Peyer's patch (tissue), 4 donors: ENCODE measurements around the gene NR6A1. TPM values are rescaled to one million over a fixed set of nuclear protein-coding genes. Genes with fewer than 3 reads are reported as not detected.

ENCODE experiments used
- DNase-seq, 3 donors: peaks; one replicate each; pipeline ENCODE4 v3.0.0-alpha.2; 2017 to 2019
- H3K27ac ChIP-seq, 4 donors: fragments of 200-600 bp; sonication (generic); one replicate each; pipeline ENCODE4 v1.5.1; 2016 to 2019
- H3K27me3 ChIP-seq, 2 donors: fragments of 200-600 bp; sonication (generic); one replicate each; pipeline ENCODE4 v1.5.1; 2019
- H3K36me3 ChIP-seq, 3 donors: fragments of 200-600 bp; sonication (generic); one replicate each; pipeline ENCODE4 v1.5.1; 2016 to 2019
- H3K4me1 ChIP-seq, 4 donors: fragments of 200-600 bp; sonication (generic); one replicate each; pipeline ENCODE4 v1.5.1; 2016 to 2019
- H3K4me3 ChIP-seq, 4 donors: fragments of 200-600 bp; sonication (generic); 1 replicate in 3 of 4; 2 replicates in 1 of 4; pipeline ENCODE4 v1.5.1; 2016 to 2019; ENCODE audit warnings: mild to moderate bottlenecking in 1 of 4
- H3K9me3 ChIP-seq, 4 donors: fragments of 200-600 bp; sonication (generic); one replicate each; pipeline ENCODE4 v1.5.1; 2016 to 2019; ENCODE audit warnings: mild to moderate bottlenecking in 1 of 4
- POLR2A ChIP-seq, 2 donors: fragments of 450-650 bp; IDR thresholded peaks; one replicate each; pipeline ENCODE4 v1.5.1; 2017; ENCODE audit warnings: antibody characterized with exemption in 2 of 2, mild to moderate bottlenecking in 2 of 2, moderate library complexity in 2 of 2
- total RNA-seq, 4 donors: library from RNA; depleted of rRNA; stranded (reverse); fragments of >200 nt; gene quantifications; one replicate each; pipeline ENCODE4 v1.1.0, GENCODE V29; 2016
- TF ChIP-seq, protein P1 (sequence below), 6 experiments: fragments of 450-650 bp in 4 of 6; fragments of 200-600 bp in 2 of 6; sonication (generic) in 1 of 6; IDR thresholded peaks; one replicate each; pipeline ENCODE4 v1.5.1; 2017 to 2019; ENCODE audit warnings: antibody characterized with exemption in 6 of 6, mild to moderate bottlenecking in 3 of 6, moderate library complexity in 1 of 6

The NR6A1 gene
- total RNA-seq, 4 donors from 2014 or later: 10.7 to 43.0 (median 28.1) TPM

DNA sequence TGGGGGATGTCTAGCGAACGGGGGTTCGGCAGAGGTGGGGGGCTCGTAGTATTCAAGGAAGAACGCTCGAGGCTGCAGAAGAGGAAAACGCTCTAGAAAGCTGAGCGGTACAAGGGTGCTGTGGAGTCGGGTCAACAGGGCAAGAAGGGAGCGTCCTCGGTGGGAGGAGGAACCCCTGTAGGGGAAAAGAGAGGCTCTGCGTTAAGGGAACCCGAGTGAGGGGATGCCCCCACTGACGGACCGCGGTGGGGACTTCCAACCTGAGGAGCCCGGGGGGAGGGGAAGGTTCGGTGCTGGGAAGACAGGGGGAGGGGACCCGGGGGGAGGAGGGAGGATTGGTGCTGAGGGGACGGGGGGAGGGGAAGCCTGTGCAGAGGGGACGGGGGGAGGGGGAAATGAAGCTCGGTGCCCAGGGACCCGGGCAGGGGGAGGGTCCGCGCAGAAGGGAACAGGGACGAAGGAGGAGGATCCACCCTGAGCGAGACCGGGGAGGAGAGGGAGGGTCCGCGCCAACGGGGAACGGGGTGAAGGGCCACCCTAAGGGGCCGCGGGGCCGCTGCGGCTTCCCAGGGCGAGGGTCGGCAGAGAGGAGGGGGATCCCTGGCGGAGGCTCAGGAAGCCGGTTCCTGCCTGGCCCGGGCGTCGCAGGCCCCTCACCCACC, 621 bp downstream of the NR6A1 start:
- Histone ChIP-seq H3K4me3 (peak overlapping the region; percentile 78 to 98 (median 92)), H3K9me3 (no peaks in the 10 kb centered on the region), H3K4me1 (peaks cover 0 to 26% (median 12%) of the 10 kb centered on the region in 4 donors), H3K36me3 (no peaks in the 10 kb centered on the region), H3K27me3 (no peaks in the 10 kb centered on the region), H3K27ac (peak overlapping the region; percentile 58 to 88 (median 82))
- peak in 2 of 3 donors; percentile 57 to 65 for DNase-seq
- no peak for TF ChIP-seq POLR2A (IDR thresholded peaks at IDR 0.05)
- TF ChIP-seq, protein P1, sequence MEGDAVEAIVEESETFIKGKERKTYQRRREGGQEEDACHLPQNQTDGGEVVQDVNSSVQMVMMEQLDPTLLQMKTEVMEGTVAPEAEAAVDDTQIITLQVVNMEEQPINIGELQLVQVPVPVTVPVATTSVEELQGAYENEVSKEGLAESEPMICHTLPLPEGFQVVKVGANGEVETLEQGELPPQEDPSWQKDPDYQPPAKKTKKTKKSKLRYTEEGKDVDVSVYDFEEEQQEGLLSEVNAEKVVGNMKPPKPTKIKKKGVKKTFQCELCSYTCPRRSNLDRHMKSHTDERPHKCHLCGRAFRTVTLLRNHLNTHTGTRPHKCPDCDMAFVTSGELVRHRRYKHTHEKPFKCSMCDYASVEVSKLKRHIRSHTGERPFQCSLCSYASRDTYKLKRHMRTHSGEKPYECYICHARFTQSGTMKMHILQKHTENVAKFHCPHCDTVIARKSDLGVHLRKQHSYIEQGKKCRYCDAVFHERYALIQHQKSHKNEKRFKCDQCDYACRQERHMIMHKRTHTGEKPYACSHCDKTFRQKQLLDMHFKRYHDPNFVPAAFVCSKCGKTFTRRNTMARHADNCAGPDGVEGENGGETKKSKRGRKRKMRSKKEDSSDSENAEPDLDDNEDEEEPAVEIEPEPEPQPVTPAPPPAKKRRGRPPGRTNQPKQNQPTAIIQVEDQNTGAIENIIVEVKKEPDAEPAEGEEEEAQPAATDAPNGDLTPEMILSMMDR (IDR thresholded peaks at IDR 0.05): no peak

DNA sequence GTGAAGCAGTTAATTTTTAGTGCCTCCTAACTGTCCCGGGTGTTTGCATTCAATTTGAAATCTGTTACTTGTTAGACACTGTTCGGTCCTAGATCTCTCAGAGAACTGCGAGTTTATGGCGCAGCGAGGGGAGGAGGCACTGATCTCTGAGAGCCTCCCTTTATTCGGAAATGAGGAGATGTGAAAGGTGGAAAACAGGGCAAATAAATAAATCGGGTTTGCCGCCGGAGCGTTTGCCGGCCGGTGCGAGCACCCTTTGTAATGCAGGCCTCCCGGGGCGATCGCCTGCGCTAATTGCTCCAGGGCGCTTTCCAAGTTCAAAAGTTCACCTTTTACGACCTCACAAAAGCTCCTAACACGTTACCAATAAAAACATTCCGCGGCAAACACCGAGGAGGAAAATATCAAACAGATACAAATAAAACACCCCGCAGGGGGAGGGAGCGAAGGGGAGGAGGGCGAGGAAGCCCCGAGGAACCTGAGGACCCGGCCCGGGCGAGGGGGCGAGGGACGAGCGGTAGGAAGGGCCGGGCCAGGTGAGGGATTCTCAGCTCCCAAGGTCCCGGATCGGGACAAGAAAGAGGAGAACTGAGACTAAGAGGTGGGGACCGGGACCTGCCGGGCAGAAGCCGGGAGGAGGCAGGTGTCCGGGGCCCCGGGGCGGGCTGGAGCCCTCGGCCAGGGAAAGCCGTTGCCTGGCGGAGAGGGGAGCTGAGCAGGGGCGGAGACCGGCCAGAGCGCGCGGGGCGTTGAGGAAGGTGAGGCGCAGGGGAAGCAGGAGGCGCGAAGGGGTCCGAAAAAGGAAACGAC, 1.4 kb downstream of the NR6A1 start:
- DNase-seq: peak in 2 of 3 donors; percentile 76 to 81
- Histone ChIP-seq H3K36me3 (no peaks in the 10 kb centered on the region), H3K4me1 (peaks cover 0 to 26% (median 12%) of the 10 kb centered on the region in 4 donors), H3K27me3 (no peaks in the 10 kb centered on the region), H3K4me3 (peak overlapping the region; percentile 78 to 98 (median 92)), H3K9me3 (no peaks in the 10 kb centered on the region), H3K27ac (peak overlapping the region; percentile 13 to 88 (median 82))
- peak; percentile 36 to 55 for TF ChIP-seq POLR2A (IDR thresholded peaks at IDR 0.05)
- TF ChIP-seq, protein P1 (IDR thresholded peaks at IDR 0.05): no peak

DNA sequence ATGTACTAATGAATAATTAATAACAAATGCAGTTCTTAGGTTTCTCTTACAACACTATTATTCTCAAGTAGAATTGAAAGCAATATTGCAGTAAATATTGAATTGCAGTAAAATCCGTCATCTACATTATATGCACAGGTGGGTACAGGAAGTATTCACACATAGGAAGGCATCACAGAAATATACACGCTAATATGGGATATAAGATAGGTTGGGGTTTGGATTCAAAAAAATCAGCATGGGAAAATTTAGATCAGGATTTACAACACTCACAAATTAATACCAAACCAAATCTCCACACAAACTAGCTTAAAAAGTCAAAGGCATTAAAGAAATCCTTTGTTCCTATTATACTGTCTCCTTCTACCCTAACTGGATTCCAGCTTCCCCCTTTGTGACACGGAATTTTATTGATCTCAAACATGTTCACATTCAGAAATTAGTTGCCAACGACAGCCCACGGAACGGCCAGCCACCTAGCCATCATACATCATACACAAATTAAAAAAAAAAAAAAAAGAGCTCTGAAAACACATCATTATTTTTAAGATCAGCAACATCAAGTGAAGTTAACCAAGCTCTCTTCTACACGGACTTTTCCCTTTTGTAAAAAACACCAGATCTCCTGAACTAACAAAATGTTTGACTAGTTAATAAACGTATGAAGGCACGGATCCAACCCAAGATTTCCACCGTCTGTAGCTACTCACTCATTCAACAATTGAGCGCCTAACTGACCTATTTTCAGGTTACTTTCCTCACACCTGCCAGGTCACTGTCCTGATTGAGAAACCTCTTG, 2.2 kb downstream of the NR6A1 start:
- no peak for TF ChIP-seq POLR2A (IDR thresholded peaks at IDR 0.05)
- Histone ChIP-seq H3K9me3 (no peaks in the 10 kb centered on the region), H3K4me3 (peak overlapping the region in 3 of 4 donors; percentile 78 to 93 (median 91)), H3K36me3 (no peaks in the 10 kb centered on the region), H3K27me3 (no peaks in the 10 kb centered on the region), H3K4me1 (peaks cover 0 to 26% (median 12%) of the 10 kb centered on the region in 4 donors), H3K27ac (peak overlapping the region in 3 of 4 donors; percentile 78 to 88 (median 86))
- no peak for DNase-seq

DNA sequence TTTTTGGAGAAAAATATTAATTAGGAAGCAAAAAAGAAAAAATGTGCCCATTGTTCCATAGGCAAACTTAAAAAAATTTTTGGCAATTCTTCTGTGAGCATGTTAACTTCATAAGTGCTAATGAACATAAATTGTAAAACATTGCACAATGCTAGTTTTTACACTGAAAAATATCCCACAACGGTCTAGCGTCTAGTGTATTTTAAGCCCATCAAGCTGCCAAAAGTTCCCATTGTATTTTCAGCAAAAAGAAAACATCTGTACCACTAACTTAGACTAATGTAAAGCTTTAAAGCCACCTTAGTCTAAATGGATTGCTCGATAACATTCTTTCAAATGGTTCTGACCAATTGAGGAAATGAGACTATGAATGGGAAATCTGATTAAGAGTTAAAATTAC, 2.8 kb downstream of the NR6A1 start:
- no peak for DNase-seq
- no peaks in the 10 kb centered on the region for H3K27me3 ChIP-seq
- H3K9me3 ChIP-seq: no peaks in the 10 kb centered on the region
- H3K36me3 ChIP-seq: no peaks in the 10 kb centered on the region
- peaks cover 0 to 26% (median 12%) of the 10 kb centered on the region in 4 donors for H3K4me1 ChIP-seq
- TF ChIP-seq POLR2A (IDR thresholded peaks at IDR 0.05): no peak
- TF ChIP-seq, protein P1 (IDR thresholded peaks at IDR 0.05): no peak
- peak overlapping the region in 1 of 4 donors; percentile 42 for H3K27ac ChIP-seq
- peak overlapping the region in 2 of 4 donors; percentile 78 to 91 for H3K4me3 ChIP-seq

GRCh38 chr9:124767821-124768220, 3.3 kb downstream of the NR6A1 start:
- Histone ChIP-seq H3K36me3 (no peaks in the 10 kb centered on the region), H3K9me3 (no peaks in the 10 kb centered on the region), H3K27me3 (no peaks in the 10 kb centered on the region), H3K4me3 (no peak overlapping the region), H3K27ac (no peak overlapping the region), H3K4me1 (peaks cover 0 to 26% (median 12%) of the 10 kb centered on the region in 4 donors)
- no peak for DNase-seq
- TF ChIP-seq, protein P1 (IDR thresholded peaks at IDR 0.05): no peak
- TF ChIP-seq POLR2A (IDR thresholded peaks at IDR 0.05): no peak
